ENCODE data around the gene PRR33.
"Not testable (repeated sequence)": the region's sequence is repeated elsewhere in the genome, so short reads cannot be mapped to it uniquely, and the experiment has no call there.

Gene PRR33

GRCh38 chr11:1891831-1892115 lies at the start of gene PRR33:
Gene PRR33 (minus strand): TSS chr11:1891895. CDS start chr11:1890584, 1,311 bp downstream.
- TF ChIP-seq CTCF (IDR thresholded peaks at IDR 0.05; ENCODE audit: low read depth, low read length): no peak
- no peak for DNase-seq (ENCODE audit: extremely low read depth, low read depth)

GRCh38 chr11:1939788-1940187 lies 48.1 kb upstream of the PRR33 start:
- DNase-seq (ENCODE audit: extremely low read depth, low read depth): not testable (repeated sequence)

DNA sequence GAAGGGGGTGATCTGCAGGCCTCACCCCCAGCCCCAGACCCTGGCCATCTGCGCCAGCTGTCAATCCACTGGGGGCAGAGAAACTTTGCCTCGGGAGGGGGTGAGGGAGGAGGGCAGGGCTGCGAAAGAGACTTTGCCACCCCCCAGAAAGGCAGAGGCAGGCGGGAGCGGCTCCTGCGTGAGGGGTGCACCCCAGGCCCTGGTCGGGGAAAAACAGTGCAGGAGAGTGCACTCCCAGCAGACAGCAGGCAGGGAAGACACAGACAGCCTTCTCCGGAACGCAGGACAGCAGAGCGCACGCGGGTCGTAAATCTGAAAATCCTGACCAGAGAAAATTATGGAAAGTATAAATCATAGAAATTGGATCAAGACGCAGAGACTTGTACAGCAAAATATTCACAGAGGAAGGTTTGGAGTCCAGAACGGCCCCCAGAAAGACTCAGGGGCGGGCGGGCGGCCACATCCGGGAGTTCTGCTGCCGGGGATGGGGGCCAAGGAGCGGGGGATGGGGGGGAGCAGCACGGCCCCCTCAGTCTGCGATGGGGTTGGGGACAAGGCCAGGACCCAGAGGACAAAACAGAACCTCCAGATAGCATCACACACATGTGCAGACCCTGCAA lies 47.4 kb upstream of the PRR33 start:
- no peak for TF ChIP-seq CTCF (IDR thresholded peaks at IDR 0.05; ENCODE audit: low read depth, low read length)
- DNase-seq (ENCODE audit: extremely low read depth, low read depth): no peak

- TF ChIP-seq CTCF (IDR thresholded peaks at IDR 0.05; ENCODE audit: low read depth, low read length): no peak
- no peak for DNase-seq (ENCODE audit: extremely low read depth, low read depth)
Measured at GRCh38 chr11:1938343-1939005, 46.8 kb upstream of the PRR33 start.

GRCh38 chr11:1937616-1938342 lies 46.1 kb upstream of the PRR33 start:
- DNase-seq (ENCODE audit: extremely low read depth, low read depth): no peak
- TF ChIP-seq CTCF (IDR thresholded peaks at IDR 0.05; ENCODE audit: low read depth, low read length): no peak

DNA sequence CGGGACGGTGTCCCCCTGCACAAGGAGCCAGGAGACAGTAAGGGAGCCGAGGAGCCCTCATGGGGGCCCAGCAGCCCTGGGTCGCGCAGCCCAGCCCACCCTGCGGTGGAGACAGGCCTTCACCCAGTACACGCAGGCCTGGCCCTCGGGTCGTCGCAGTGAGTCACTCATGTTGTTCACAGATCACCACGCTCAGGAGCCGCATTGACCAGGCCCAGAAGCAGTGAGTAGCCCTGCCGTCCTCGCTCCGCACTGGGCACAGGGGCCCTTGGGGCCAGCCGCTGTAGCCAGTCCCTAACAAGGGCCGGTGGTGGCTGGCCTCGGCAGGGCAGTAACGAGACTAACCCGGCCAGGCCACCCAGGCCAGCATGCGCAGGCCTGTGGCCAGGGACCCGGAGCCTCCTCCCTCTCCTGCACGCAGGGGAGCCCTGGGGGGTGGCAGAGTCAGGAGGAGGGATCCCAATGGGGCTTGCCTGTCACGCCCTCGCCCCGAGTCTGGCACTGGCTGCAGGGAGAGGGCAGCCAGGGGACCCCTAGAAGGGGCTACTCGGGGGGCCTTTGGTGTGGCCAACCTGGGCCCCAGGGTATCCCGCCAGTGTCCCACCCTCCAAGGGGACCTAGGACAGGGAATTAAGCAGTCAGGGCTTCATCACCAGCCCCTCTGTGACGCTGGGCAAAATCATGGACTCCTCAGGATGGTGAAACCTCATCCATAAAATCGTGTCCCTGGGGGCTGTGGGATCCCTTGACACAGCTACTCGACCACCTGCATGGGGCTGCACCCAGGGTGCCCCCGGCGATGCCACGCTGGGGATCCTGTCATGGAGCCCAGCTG lies 45.3 kb upstream of the PRR33 start:
- no peak for TF ChIP-seq CTCF (IDR thresholded peaks at IDR 0.05; ENCODE audit: low read depth, low read length)
- DNase-seq (ENCODE audit: extremely low read depth, low read depth): no peak

DNA sequence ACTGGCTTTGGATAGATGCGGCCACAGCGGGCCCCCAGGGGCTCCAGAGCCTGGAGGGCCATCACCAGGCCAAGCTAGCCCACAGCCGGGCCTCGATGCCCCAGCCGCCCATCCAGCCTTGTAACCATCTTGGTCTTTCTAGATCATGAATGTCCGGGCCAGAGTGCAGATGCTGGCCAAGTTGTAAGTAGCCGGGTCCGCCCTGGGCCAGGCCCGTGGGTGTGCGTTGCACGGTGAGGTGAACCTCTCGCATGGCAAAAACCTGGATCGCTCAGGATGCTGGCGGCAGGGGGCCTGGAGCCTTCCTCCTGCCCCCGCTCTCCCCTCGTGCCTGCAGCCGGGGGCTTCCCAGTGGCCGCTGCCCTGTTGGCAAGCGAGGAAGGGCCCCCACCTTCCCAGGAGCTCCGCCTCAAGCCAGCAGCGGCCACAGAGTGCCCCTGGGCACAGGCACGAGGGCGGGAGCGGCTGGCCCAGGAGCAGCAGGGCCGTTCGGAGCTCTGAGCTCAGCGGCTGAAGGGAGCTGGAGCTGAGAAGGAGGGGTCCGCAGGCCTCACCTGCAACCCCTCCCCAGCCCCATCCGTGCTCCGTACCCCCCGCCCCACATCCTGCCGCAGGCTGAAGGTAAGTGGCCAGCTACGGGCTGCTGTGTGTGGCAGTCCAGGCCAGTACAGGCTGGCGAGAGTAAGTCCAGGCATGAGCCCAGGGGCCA lies 44.5 kb upstream of the PRR33 start:
- TF ChIP-seq CTCF (IDR thresholded peaks at IDR 0.05; ENCODE audit: low read depth, low read length): no peak
- no peak for DNase-seq (ENCODE audit: extremely low read depth, low read depth)

Measured in AG09319 (cell line).